IMR-90 (cell line): Measurements from ENCODE around the gene CEP72. TPM values are rescaled to one million over a fixed set of nuclear protein-coding genes. Genes with fewer than 3 reads are reported as not detected.

Source experiments
- ATAC-seq: fragments of 200-7000 bp; cut with Tn5 transposase; 2 replicates; pipeline ENCODE4 v1.9.1; 2020; ENCODE audit warnings: low read depth, mild to moderate bottlenecking, moderate library complexity
- BruUV-seq: library from RNA; stranded (reverse); fragments of 400-500 nt; replicated peaks from 2 replicates; lab custom pipeline; 2021; lab: Mats Ljungman, UMichigan
- CTCF ChIA-PET: fragments of 300-600 bp; formaldehyde crosslinking; extraction: SDS; loops from one replicate; lab custom pipeline; 2021; ENCODE audit warnings: antibody characterized with exemption; lab: Yijun Ruan, JAX
- POLR2A ChIA-PET: fragments of 300-600 bp; sonication (Branson Sonifier 250); formaldehyde crosslinking; loops from one replicate; lab custom pipeline; 2022; ENCODE audit warnings: antibody characterized with exemption; ENCODE audit not compliant: unreplicated experiment; lab: Charles Lee
- DNase-seq: peaks from one replicate; pipeline ENCODE4 v3.0.0; 2013
- H2AFZ ChIP-seq: replicated peaks from 2 replicates; pipeline ENCODE3; 2013; ENCODE audit warnings: low read length, mild to moderate bottlenecking; ENCODE audit not compliant: poor library complexity
- H2AK5ac ChIP-seq: 2 replicates; pipeline ENCODE4 v1.6.1; 2013; ENCODE audit warnings: low read depth, low read length, inconsistent platforms
- H2AK9ac ChIP-seq: replicated peaks from 2 replicates; pipeline ENCODE3; 2013; ENCODE audit warnings: mild to moderate bottlenecking, low read depth, low read length, moderate library complexity; ENCODE audit not compliant: poor library complexity
- H2BK120ac ChIP-seq: 2 replicates; pipeline ENCODE4 v1.6.1; 2013; ENCODE audit warnings: low read depth, low read length, inconsistent platforms
- H2BK15ac ChIP-seq: 3 replicates; pipeline ENCODE4 v1.6.1; 2013; ENCODE audit warnings: low read depth, low read length, inconsistent platforms
- H2BK20ac ChIP-seq: 2 replicates; pipeline ENCODE4 v1.6.1; 2013; ENCODE audit warnings: low read depth, mild to moderate bottlenecking, inconsistent platforms, low read length, moderate library complexity
- H2BK5ac ChIP-seq: 2 replicates; pipeline ENCODE4 v1.6.1; 2013; ENCODE audit warnings: mild to moderate bottlenecking, low read depth, low read length, inconsistent platforms; ENCODE audit not compliant: poor library complexity, severe bottlenecking
- H3K14ac ChIP-seq: replicated peaks from 2 replicates; pipeline ENCODE4 v1.6.1; 2013; ENCODE audit warnings: low read depth, low read length, inconsistent platforms
- H3K18ac ChIP-seq: 2 replicates; pipeline ENCODE4 v1.6.1; 2013; ENCODE audit warnings: low read depth, low read length, control low read depth
- H3K23ac ChIP-seq: 2 replicates; pipeline ENCODE4 v1.6.1; 2013; ENCODE audit warnings: low read depth, low read length, inconsistent platforms
- H3K27ac ChIP-seq: 2 replicates; pipeline ENCODE4 v1.5.1; 2013; ENCODE audit warnings: mild to moderate bottlenecking, control low read depth, low read length; ENCODE audit not compliant: insufficient read depth
- H3K27me3 ChIP-seq: 2 replicates; pipeline ENCODE4 v1.6.1; 2013; ENCODE audit warnings: low read length; ENCODE audit not compliant: control insufficient read depth, insufficient read depth
- H3K36me3 ChIP-seq: 2 replicates; pipeline ENCODE4 v1.6.1; 2013; ENCODE audit warnings: low read length, mixed read lengths; ENCODE audit not compliant: control insufficient read depth, insufficient read depth
- H3K4ac ChIP-seq: 2 replicates; pipeline ENCODE4 v1.6.1; 2013; ENCODE audit warnings: low read depth, low read length, inconsistent platforms
- H3K4me1 ChIP-seq: 2 replicates; pipeline ENCODE4 v1.6.1; 2013; ENCODE audit warnings: low read length, mixed read lengths; ENCODE audit not compliant: control insufficient read depth, insufficient read depth
- H3K4me2 ChIP-seq: 2 replicates; pipeline ENCODE4 v1.6.1; 2013; ENCODE audit warnings: low read depth, mild to moderate bottlenecking, control low read depth, low read length, moderate library complexity
- H3K4me3 ChIP-seq: 2 replicates; pipeline ENCODE4 v1.5.1; 2013; ENCODE audit warnings: low read depth, mild to moderate bottlenecking, control low read depth, low read length, moderate library complexity; ENCODE audit not compliant: insufficient read depth
- H3K56ac ChIP-seq: 2 replicates; pipeline ENCODE4 v1.6.1; 2013; ENCODE audit warnings: low read length, inconsistent platforms; ENCODE audit not compliant: insufficient read depth; ENCODE audit errors: extremely low read depth
- H3K79me1 ChIP-seq, 2 experiments: 2 replicates each; pipeline ENCODE4 v1.6.1; 2013; ENCODE audit warnings: low read length in 2 of 2, inconsistent platforms in 1 of 2, low read depth in 1 of 2
- H3K9ac ChIP-seq: 2 replicates; pipeline ENCODE4 v1.6.1; 2013; ENCODE audit warnings: low read depth, low read length, control low read depth
- H3K9me1 ChIP-seq: 2 replicates; pipeline ENCODE4 v1.6.1; 2013; ENCODE audit warnings: low read length, inconsistent platforms; ENCODE audit not compliant: insufficient read depth
- H3K9me3 ChIP-seq: 2 replicates; pipeline ENCODE4 v1.6.1; 2013; ENCODE audit warnings: low read length; ENCODE audit not compliant: control insufficient read depth, insufficient read depth
- H4K20me1 ChIP-seq: 2 replicates; pipeline ENCODE4 v1.6.1; 2013; ENCODE audit warnings: low read length, inconsistent platforms; ENCODE audit not compliant: insufficient read depth
- H4K5ac ChIP-seq: 2 replicates; pipeline ENCODE4 v1.6.1; 2013; ENCODE audit warnings: mild to moderate bottlenecking, low read depth, low read length, control low read depth
- H4K8ac ChIP-seq, 2 experiments: 2 replicates each; pipeline ENCODE4 v1.6.1; 2013; ENCODE audit warnings: low read depth in 2 of 2, low read length in 2 of 2, control low read depth in 1 of 2, inconsistent platforms in 1 of 2
- H4K91ac ChIP-seq: 2 replicates; pipeline ENCODE4 v1.6.1; 2013; ENCODE audit warnings: low read depth, low read length, inconsistent platforms; ENCODE audit not compliant: insufficient read depth
- BHLHE40 ChIP-seq: fragments of 150-350 bp; IDR thresholded peaks from 2 replicates; pipeline ENCODE4 v1.6.1; 2016; ENCODE audit warnings: mild to moderate bottlenecking, low read depth, low read length
- CEBPB ChIP-seq: IDR thresholded peaks from 2 replicates; pipeline ENCODE4 v1.6.1; 2012; ENCODE audit warnings: low read depth, low read length, improper control_type of control experiment
- MAFK ChIP-seq: IDR thresholded peaks from 2 replicates; pipeline ENCODE4 v1.6.1; 2012; ENCODE audit warnings: low read depth, low read length, improper control_type of control experiment
- MXI1 ChIP-seq: IDR thresholded peaks from 2 replicates; pipeline ENCODE4 v1.6.1; 2012; ENCODE audit warnings: low read depth, mild to moderate bottlenecking, low read length, moderate library complexity, borderline replicate concordance
- RAD21 ChIP-seq: IDR thresholded peaks from 2 replicates; pipeline ENCODE4 v1.6.1; 2012; ENCODE audit warnings: low read length, improper control_type of control experiment
- RCOR1 ChIP-seq: IDR thresholded peaks from 2 replicates; pipeline ENCODE4 v1.6.1; 2012; ENCODE audit warnings: mild to moderate bottlenecking, low read length, improper control_type of control experiment; ENCODE audit not compliant: insufficient replicate concordance
- SMC3 ChIP-seq: fragments of 150-350 bp; IDR thresholded peaks from 2 replicates; pipeline ENCODE4 v1.6.1; 2016; ENCODE audit warnings: low read depth, mild to moderate bottlenecking, antibody characterized with exemption, low read length, moderate library complexity
- WGBS, 2 experiments: methylation state at CpG; one replicate each; pipeline versions ENCODE4 v1.1.5 to v1.1.7; 2013; ENCODE audit warnings: missing lambda C conversion rate in 2 of 2; ENCODE audit not compliant: insufficient read length in 1 of 2; ENCODE audit errors: extremely low coverage in 2 of 2; 5-methylcytosine and 5-hydroxymethylcytosine counted together
- dilution Hi-C: fragments of 300-500 bp; cut with HindIII; formaldehyde crosslinking; loops from one replicate; pipeline ENCODE4 v1.14.3; 2018; ENCODE audit warnings: low sequenced_read_pairs; ENCODE audit not compliant: unreplicated experiment
- in situ Hi-C: fragments of 300-500 bp; cut with MboI; formaldehyde crosslinking; loops from 3 replicates; pipeline ENCODE4 v1.14.3; 2019; ENCODE audit warnings: low sequenced_read_pairs, inconsistent platforms, mixed read lengths
- intact Hi-C: fragments of 100-400 bp; cut with micrococcal nuclease; formaldehyde crosslinking; loops from 2 replicates; pipeline ENCODE4 v1.10.0; 2022
- polyA plus RNA-seq, 3 experiments: library from polyadenylated mRNA; depleted of rRNA; stranded (reverse); fragments of >200 nt; gene quantifications; 2 replicates each; pipeline ENCODE4 v1.2.3, GENCODE V29; 2012; ENCODE audit warnings: low replicate concordance in 1 of 3
- total RNA-seq: library from RNA; depleted of rRNA; stranded (reverse); fragments of >200 nt; gene quantifications from 2 replicates; pipeline ENCODE4 v1.2.3, GENCODE V29; 2012

Gene CEP72
- total and polyA plus RNA-seq, 2 of the 4 experiments (the other 2 are of a cell fraction): 2.9 to 4.3 TPM

DNA sequence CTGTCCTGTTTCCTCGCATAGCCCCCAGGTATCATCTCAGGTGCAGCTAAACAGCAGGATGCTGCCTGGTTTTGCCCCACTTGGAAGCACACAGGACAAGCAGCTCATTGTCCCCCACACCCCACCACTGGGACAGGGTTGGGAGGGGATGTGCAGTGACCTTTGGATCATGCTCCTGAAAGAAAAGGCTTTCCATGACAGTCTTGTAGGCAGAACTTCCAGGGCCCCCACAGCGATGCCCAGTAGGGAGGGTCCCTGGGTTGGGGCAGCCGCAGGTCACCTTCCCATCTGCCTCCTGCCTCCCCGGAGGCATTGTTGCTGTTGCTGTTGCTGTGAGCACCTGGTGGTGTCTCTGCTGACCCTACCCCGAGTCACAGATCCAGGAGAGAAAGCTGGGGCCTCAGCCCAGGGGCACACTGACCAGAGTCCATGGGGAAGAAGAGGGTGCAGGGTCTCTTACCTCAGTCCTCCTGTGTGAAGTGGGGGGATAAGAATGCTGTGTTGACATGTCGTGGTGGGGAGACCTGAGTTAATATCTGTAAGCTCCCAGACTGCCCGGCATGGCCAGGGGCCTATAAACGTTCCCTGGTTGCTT lies 8.5 kb downstream of the CEP72 start:
- Histone ChIP-seq H3K9ac (no peak overlapping the region), H2AFZ (no peak overlapping the region), H4K20me1 (no peaks in the 10 kb centered on the region), H3K4ac (no peak overlapping the region), H2BK120ac (no peak overlapping the region), H3K56ac (no peak overlapping the region), H3K36me3 (peaks cover 8% of the 10 kb centered on the region), H3K27me3 (no peaks in the 10 kb centered on the region), H2AK5ac (no peak overlapping the region), H3K27ac (no peak overlapping the region), H3K4me3 (no peak overlapping the region), H2BK20ac (no peak overlapping the region), H2BK5ac (no peak overlapping the region), H3K4me1 (no peaks in the 10 kb centered on the region), H3K23ac (no peak overlapping the region), H2AK9ac (no peak overlapping the region), H4K91ac (no peak overlapping the region), H3K9me3 (no peaks in the 10 kb centered on the region), H4K5ac (no peak overlapping the region), H3K4me2 (no peak overlapping the region), H3K18ac (no peak overlapping the region), H3K9me1 (no peaks in the 10 kb centered on the region), H3K79me1 (peaks cover 12 to 14% of the 10 kb centered on the region in 2 experiments), H2BK15ac (no peak overlapping the region), H4K8ac (no peak overlapping the region), H3K14ac (no peak overlapping the region)
- no peak for TF ChIP-seq MXI1
- TF ChIP-seq RAD21: no peak
- no peak for TF ChIP-seq MAFK
- TF ChIP-seq SMC3: no peak
- no peak for TF ChIP-seq CEBPB
- TF ChIP-seq BHLHE40: no peak
- TF ChIP-seq RCOR1: no peak
- ChIA-PET CTCF (no interaction called here), POLR2A (no interaction called here)
- in situ Hi-C loops (no loop called here), intact Hi-C loops (no loop called here), dilution Hi-C loops (no loop called here)
- WGBS, 2 experiments: 100% methylated on average over 1 of the region's 8 CpGs; no CpG with 5 or more reads in 1 of the 2 experiments
- BruUV-seq: no TSS peak
- ATAC-seq: no peak
- DNase-seq: no peak
